GM21576 (cell line): ENCODE measurements around the gene IFIT1B.
"Not testable (repeated sequence)": the region's sequence is repeated elsewhere in the genome, so short reads cannot be mapped to it uniquely, and the experiment has no call there.

Source experiments
- ATAC-seq: cut with Tn5 transposase; IDR thresholded peaks from one replicate; pipeline ENCODE4 v1.9.1; 2021; ENCODE audit warnings: mild to moderate bottlenecking, moderate library complexity; ENCODE audit not compliant: unreplicated experiment

The IFIT1B gene

GRCh38 chr10:89377705-89378637, at the start of gene IFIT1B:
IFIT1B (plus strand) TSS chr10:89378056; CDS start chr10:89378136, 80 bp downstream.
- ATAC-seq = no peak

DNA sequence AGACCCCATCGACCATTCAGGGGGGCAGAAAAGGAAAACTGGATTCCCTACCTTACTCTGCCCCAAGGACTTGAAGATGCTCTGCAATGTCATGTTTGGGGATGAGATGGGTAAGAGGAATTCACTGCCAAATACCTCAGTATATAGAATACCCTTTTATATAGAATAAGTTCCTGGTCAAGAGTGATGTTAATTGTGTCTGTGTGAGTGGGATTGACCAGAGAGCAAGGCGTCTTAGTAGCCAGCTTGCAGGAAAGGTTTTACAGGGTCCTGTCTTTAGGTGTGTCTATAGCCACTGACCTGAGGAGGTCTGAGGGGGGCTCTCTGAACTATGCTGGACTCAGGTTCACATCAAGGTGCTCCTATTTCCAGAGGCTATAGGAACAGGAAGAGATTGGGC, 48.7 kb upstream of the IFIT1B start:
- no peak for ATAC-seq

- ATAC-seq = not testable (repeated sequence)
Observed at GRCh38 chr10:89330014-89330413, 47.8 kb upstream of the IFIT1B start.

DNA sequence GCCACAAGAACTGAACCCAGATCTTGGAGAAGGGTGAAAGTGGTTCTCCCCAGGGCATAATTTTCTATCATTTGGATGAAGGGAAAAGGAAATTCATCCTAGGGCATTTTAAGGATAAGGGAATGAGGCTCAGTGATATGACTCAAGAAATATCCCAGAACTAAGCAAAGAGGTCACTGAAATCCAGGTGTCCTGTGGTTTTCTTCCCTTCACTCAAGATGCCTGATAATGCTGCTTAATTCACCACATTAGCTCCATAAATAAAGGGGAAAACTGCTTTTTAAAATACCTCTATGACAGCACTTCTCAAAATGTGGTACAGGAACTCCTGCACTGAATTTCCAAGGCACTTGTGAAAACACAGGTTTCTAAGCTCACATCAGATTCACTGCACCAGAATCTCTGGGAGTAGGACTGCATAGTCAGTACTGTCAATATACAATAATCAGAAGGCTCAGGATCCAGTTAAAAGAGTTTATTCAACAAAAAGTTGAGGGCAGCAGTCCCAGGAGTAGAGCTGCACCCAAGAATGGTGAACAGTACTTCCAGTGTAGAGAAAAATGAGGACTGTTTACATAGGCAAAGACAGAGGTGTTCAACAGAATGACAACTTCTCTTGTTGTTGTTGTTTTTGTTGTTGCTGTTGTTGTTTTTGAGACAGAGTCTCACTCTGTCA, 47.2 kb upstream of the IFIT1B start:
- no peak for ATAC-seq

GRCh38 chr10:89331487-89332122, 46.3 kb upstream of the IFIT1B start:
- not testable (repeated sequence) for ATAC-seq

GRCh38 chr10:89332123-89332633, 45.7 kb upstream of the IFIT1B start:
- peak; percentile 40 for ATAC-seq

DNA sequence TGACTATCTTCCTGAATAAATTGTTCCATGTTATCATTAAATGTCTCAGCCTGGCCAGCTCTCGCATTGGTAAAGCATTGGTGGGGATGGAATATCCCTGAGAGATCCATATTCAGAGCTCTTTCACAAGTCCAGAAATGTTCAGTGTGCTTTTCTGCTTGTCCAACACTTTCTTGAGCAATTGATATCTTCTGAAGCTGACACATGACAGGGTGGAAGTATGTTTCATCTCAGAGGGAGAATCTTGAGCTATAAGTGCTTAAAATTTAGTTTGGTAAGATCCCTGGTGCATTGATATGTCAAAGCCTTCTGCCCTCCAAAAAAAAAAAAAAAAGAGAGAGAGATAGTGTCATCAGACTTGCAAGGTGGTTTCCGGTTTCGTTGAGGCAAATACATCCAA, 42.6 kb upstream of the IFIT1B start:
- no peak for ATAC-seq

DNA sequence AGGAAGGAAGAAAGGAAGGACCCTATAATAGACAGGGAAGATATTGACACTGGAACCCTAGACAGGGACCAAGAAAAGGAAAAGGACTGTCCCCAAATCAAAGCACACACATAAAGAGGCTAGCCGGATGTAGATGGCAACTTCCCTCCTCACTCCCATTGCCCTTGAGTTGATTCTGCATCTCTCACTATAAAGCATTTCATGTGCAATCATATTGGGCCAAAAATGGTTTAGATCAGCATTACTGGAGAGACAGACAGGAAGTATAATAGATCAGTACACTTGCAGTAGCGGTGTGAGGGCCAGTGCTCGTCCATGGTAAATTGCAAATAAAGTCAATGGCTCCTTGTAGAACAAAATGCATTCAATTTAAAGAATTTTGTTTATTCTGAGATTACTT, 41.6 kb upstream of the IFIT1B start:
- no peak for ATAC-seq

- ATAC-seq = no peak
Observed at GRCh38 chr10:89337484-89337883, 40.4 kb upstream of the IFIT1B start.

- no peak for ATAC-seq
Observed at GRCh38 chr10:89338713-89339112, 39.1 kb upstream of the IFIT1B start.

DNA sequence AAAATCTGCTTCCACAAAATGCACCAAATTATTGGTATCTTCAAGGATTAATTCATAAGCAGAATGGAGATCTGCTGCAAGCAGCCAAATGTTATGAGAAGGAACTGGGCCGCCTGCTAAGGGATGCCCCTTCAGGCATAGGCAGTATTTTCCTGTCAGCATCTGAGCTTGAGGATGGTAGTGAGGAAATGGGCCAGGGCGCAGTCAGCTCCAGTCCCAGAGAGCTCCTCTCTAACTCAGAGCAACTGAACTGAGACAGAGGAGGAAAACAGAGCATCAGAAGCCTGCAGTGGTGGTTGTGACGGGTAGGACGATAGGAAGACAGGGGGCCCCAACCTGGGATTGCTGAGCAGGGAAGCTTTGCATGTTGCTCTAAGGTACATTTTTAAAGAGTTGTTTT, 38.0 kb upstream of the IFIT1B start:
- ATAC-seq = no peak

DNA sequence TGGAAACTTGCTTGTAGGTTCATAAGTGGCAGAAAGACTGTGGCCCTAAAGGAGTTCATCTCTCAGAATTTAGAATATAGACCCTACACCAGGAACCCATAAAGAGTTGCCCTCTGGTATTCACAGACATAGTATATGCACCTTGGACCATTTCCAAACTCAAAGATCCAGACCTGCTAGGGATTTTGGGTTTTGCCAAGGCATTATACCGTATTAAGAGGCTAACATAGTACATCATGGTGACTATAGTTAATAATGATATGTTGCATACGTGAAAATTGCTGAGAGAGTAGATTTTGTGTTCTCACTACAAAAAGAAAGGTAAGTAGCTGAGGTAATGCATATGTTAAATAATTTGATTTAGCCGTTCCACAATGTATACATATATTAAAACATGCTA, 36.2 kb upstream of the IFIT1B start:
- no peak for ATAC-seq

DNA sequence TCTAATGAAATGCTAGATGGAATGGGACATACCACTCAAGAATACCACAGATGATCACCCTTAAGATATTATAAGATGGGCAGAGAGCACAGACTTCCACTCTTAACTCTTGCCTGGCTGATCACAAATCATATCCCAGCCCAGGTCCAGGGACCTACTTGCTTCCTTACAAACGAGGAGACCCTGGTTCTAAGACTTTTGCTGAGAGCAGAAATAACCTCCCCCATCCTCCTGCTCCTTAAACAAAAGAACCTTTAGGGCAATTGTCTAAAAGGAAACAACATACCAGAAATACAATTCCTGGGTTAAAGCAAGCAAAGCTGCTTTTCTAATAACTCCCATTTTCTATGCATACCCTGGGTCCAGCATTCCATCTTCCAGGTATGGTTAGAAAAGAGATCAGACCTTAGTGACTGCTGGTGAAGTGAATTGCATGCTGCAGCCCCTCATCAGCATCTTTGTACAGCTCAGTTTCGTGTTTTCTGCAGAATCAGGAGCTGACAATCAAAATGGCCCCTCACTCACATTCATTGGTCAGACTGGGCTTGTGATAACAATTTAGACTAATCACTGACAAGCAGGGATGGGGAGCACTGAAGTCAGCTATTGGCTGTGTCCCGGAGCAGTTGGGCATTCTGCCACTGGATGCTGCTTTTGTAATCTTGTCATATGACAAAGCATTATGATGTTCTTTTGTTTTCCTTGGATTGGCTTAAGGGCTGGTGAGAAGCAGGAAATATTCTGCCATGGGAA, 35.5 kb upstream of the IFIT1B start:
- no peak for ATAC-seq

DNA sequence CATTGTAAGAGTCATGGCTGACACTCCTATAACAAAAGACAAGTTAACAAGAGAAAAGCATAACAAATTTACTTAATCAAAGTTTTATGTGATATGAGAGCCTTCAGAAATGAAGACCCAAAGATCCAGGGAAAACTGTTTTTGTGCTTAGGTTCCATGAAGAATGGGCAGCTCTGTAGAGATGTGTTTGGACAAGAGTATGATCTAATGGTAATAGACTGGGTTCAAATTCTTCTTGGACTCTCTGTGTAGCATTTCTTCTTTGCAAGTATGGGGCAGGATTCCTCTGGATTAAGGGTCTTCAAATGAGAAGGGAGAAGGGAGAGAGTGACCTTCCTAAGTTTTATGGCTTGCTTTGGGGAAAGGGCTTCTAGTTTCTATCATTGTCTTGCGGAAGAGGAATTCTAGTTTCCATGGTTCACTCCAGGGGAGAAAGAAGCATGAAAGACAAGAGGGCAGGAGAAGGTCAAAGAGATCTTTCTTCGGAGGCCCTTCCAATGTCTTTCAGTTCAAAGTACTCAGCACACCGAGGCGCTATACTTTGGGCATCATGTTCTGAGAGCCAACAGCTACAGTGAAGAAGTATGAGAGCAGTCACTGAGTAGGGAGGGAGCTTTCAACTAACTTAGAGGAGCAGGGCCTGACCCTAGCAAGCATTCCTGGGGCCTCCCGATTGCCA, 34.6 kb upstream of the IFIT1B start:
- ATAC-seq = no peak

- ATAC-seq = no peak
Observed at GRCh38 chr10:89344156-89344555, 33.7 kb upstream of the IFIT1B start.

- ATAC-seq = no peak
Observed at GRCh38 chr10:89345367-89346000, 32.4 kb upstream of the IFIT1B start.

- no peak for ATAC-seq
Observed at GRCh38 chr10:89346405-89347254, 31.2 kb upstream of the IFIT1B start.

DNA sequence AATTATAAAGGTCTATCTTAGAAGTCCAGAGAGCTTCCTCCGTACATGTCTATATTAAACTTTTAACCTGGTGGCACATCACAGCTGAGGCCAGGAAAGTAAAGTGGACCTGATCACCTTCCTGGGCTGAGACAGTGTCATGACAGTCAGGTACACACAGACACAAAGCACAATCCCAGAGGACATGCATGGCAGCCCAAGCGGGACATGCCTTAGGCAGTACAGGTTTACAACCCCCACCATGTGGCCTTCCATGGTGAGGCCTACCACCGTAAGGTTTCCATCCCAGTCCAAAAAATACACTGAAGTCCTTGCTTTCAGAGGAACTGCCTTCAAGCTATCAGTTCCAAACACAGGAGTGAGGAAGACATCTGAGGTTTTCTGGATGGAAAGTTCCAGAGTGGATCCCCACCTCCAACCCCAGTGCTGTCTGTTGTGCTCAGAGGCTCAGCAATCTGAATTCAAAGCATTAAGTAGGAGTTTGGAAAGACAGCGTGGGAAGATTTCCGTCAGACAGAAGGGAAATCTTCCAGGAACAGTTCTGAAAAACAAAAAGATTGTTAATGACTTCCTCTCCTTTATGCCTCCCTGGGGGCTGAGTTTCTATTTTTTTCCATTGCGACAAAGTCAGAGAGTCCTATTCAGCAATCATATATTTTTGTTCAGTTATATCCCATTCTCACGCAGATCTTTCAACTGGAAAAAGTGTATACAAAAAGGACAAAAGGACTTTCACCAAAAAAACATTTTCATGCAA, 30.0 kb upstream of the IFIT1B start:
- ATAC-seq = no peak
